Panc1 (cell line): ENCODE measurements around the gene MICAL2. TPM values are rescaled to one million over a fixed set of nuclear protein-coding genes. Genes with fewer than 3 reads are reported as not detected.

Experiments
- ATAC-seq: fragments of 200-7000 bp; cut with Tn5 transposase; 2 replicates; pipeline ENCODE4 v1.9.1; 2020; ENCODE audit warnings: mild to moderate bottlenecking, moderate library complexity
- BruUV-seq: library from RNA; stranded (reverse); fragments of 400-500 nt; replicated peaks from 2 replicates; lab custom pipeline; 2021; lab: Mats Ljungman, UMichigan
- CTCF ChIA-PET: fragments of 300-600 bp; sonication (Branson Sonifier 250); formaldehyde crosslinking; loops from one replicate; lab custom pipeline; 2022; ENCODE audit warnings: antibody characterized with exemption; lab: Charles Lee
- POLR2A ChIA-PET: fragments of 300-600 bp; sonication (Branson Sonifier 250); formaldehyde crosslinking; loops from one replicate; lab custom pipeline; 2022; ENCODE audit warnings: antibody characterized with exemption; lab: Charles Lee
- DNase-seq: peaks from one replicate; pipeline ENCODE4 v3.0.0-alpha.2; 2010; ENCODE audit warnings: low read depth, low spot score
- H3K27ac ChIP-seq: 2 replicates; pipeline ENCODE4 v1.5.1; 2011; ENCODE audit warnings: mild to moderate bottlenecking, low read length, inconsistent platforms
- H3K27me3 ChIP-seq: fragments of 200-500 bp; sonication (Bioruptor generic); 2 replicates; pipeline ENCODE4 v1.6.0; 2014; ENCODE audit warnings: low read length, inconsistent platforms; ENCODE audit not compliant: control insufficient read depth, insufficient read depth
- H3K36me3 ChIP-seq: fragments of 200-500 bp; sonication (Bioruptor generic); 2 replicates; pipeline ENCODE4 v1.5.1; 2014; ENCODE audit warnings: inconsistent platforms, mild to moderate bottlenecking, low read length, moderate library complexity; ENCODE audit not compliant: control insufficient read depth, insufficient read depth
- H3K4me1 ChIP-seq: 2 replicates; pipeline ENCODE4 v1.5.1; 2011; ENCODE audit warnings: inconsistent platforms, mild to moderate bottlenecking, low read length, moderate library complexity; ENCODE audit not compliant: control insufficient read depth, insufficient read depth
- H3K4me3 ChIP-seq, 2 experiments: 2 replicates each; pipeline ENCODE4 v1.5.1; 2011 to 2012; ENCODE audit warnings: low read depth in 2 of 2, low read length in 2 of 2, mild to moderate bottlenecking in 2 of 2, inconsistent platforms in 1 of 2, moderate library complexity in 1 of 2
- H3K9me3 ChIP-seq: fragments of 200-500 bp; sonication (Bioruptor generic); 2 replicates; pipeline ENCODE4 v1.5.1; 2014; ENCODE audit warnings: low read depth, mild to moderate bottlenecking, inconsistent platforms, low read length, moderate library complexity; ENCODE audit not compliant: control insufficient read depth, insufficient read depth
- CTCF ChIP-seq: fragments of 450-650 bp; IDR thresholded peaks from 2 replicates; pipeline ENCODE4 v1.5.1; 2017; ENCODE audit warnings: mild to moderate bottlenecking
- POLR2AphosphoS5 ChIP-seq: IDR thresholded peaks from 2 replicates; pipeline ENCODE4 v1.6.1; 2012; ENCODE audit warnings: mild to moderate bottlenecking, low read depth, low read length, moderate library complexity
- REST ChIP-seq, 2 experiments: IDR thresholded peaks; 2 replicates each; pipeline ENCODE4 v1.6.1; 2011 to 2012; ENCODE audit warnings: low read depth in 2 of 2, control low read depth in 1 of 2, low read length in 1 of 2, mild to moderate bottlenecking in 1 of 2, moderate library complexity in 1 of 2; ENCODE audit not compliant: insufficient read depth in 1 of 2
- SIN3A ChIP-seq: IDR thresholded peaks from 2 replicates; pipeline ENCODE4 v1.6.1; 2012; ENCODE audit warnings: low read depth, mild to moderate bottlenecking, low read length, moderate library complexity, borderline replicate concordance; ENCODE audit not compliant: insufficient read depth
- TCF7L2 ChIP-seq: IDR thresholded peaks from 2 replicates; pipeline ENCODE4 v1.6.1; 2011; ENCODE audit warnings: mild to moderate bottlenecking, low read depth, low read length, inconsistent platforms
- in situ Hi-C: cut with HindIII; loops from 2 replicates; pipeline ENCODE4 v1.10.0; 2016; ENCODE audit warnings: low sequenced_read_pairs, low pct_unique_long_range_greater_than_20kb
- intact Hi-C: fragments of 100-400 bp; cut with micrococcal nuclease; formaldehyde crosslinking; loops from one replicate; pipeline ENCODE4 v1.10.0; 2022; ENCODE audit not compliant: unreplicated experiment
- total RNA-seq: library from RNA; stranded (reverse); gene quantifications from one replicate; pipeline ENCODE4 v1.2.1, GENCODE V29; 2021; ENCODE audit not compliant: unreplicated experiment

Gene MICAL2
- total RNA-seq, 1 experiment from 2014 or later = 199 TPM

- no peaks in the 10 kb centered on the region for H3K27me3 ChIP-seq
- no peaks in the 10 kb centered on the region for H3K4me1 ChIP-seq
- no peak overlapping the region for H3K4me3 ChIP-seq
- no peak for DNase-seq
- no TSS peak for BruUV-seq
- ChIA-PET POLR2A (no interaction called here), CTCF (no interaction called here)
- peaks cover 8% of the 10 kb centered on the region for H3K36me3 ChIP-seq
- no peaks in the 10 kb centered on the region for H3K9me3 ChIP-seq
- intact Hi-C loops = no loop called here
- TF ChIP-seq CTCF = no peak
- TF ChIP-seq SIN3A = no peak
- TF ChIP-seq TCF7L2 = no peak
- no peak for TF ChIP-seq REST (IDR thresholded peaks at IDR 0.05; ENCODE audit: insufficient read depth in 1 of 2, low read depth in 2 of 2, low read length in 1 of 2)
- in situ Hi-C loops = no loop called here
- ATAC-seq = no peak
- no peak overlapping the region for H3K27ac ChIP-seq
These were observed 101.9 kb downstream of the MICAL2 start for GRCh38 chr11:12212174-12212820.

- CTCF ChIA-PET = no interaction called here
- H3K36me3 ChIP-seq = peaks cover 8% of the 10 kb centered on the region
- POLR2A ChIA-PET = no interaction called here
- BruUV-seq = no TSS peak
- in situ Hi-C loops = no loop called here
- no peaks in the 10 kb centered on the region for H3K9me3 ChIP-seq
- TF ChIP-seq CTCF (no peak), POLR2AphosphoS5 (no peak), REST (IDR thresholded peaks at IDR 0.05; ENCODE audit: insufficient read depth in 1 of 2, low read depth in 2 of 2, low read length in 1 of 2) (no peak), TCF7L2 (no peak), SIN3A (no peak)
- DNase-seq (no peak), ATAC-seq (no peak)
- H3K4me3 ChIP-seq = no peak overlapping the region
- intact Hi-C loops = no loop called here
- no peaks in the 10 kb centered on the region for H3K27me3 ChIP-seq
- H3K27ac ChIP-seq = no peak overlapping the region
- no peaks in the 10 kb centered on the region for H3K4me1 ChIP-seq
These were observed 102.4 kb downstream of the MICAL2 start for GRCh38 chr11:12212821-12213185.
